Keratinocyte (primary cell): Measurements from ENCODE around the gene EDC3. TPM values are rescaled to one million over a fixed set of nuclear protein-coding genes. Genes with fewer than 3 reads are reported as not detected.

Experiments
- DNase-seq: peaks from one replicate; pipeline ENCODE4 v3.0.0-alpha.2; 2011; ENCODE audit warnings: low read depth, missing footprints, low spot score
- FAIRE-seq: peaks from 2 replicates; lab custom pipeline; 2011; peaks lifted over from hg19 to GRCh38; lab: Jason Lieb, UNC
- H2AFZ ChIP-seq: 2 replicates; pipeline ENCODE4 v1.6.0; 2012; ENCODE audit warnings: low read length, control low read depth, inconsistent platforms; ENCODE audit not compliant: control insufficient read depth
- H3K27ac ChIP-seq: 2 replicates; pipeline ENCODE4 v1.5.1; 2011; ENCODE audit warnings: low read length; ENCODE audit not compliant: control insufficient read depth, insufficient read depth
- H3K27me3 ChIP-seq: 3 replicates; pipeline ENCODE4 v1.6.0; 2011; ENCODE audit warnings: low read length; ENCODE audit not compliant: control insufficient read depth, insufficient read depth; ENCODE audit errors: extremely low read depth
- H3K36me3 ChIP-seq, 2 experiments: 2 replicates in 1 of 2; 3 replicates in 1 of 2; pipeline ENCODE4 v1.5.1; 2011; ENCODE audit warnings: low read length in 2 of 2, mild to moderate bottlenecking in 1 of 2; ENCODE audit not compliant: control insufficient read depth in 2 of 2, insufficient read depth in 2 of 2; ENCODE audit errors: extremely low read depth in 1 of 2
- H3K4me1 ChIP-seq: 3 replicates; pipeline ENCODE4 v1.5.1; 2011; ENCODE audit warnings: low read length; ENCODE audit not compliant: control insufficient read depth, insufficient read depth; ENCODE audit errors: extremely low read depth
- H3K4me2 ChIP-seq: 3 replicates; pipeline ENCODE4 v1.6.0; 2011; ENCODE audit warnings: low read depth, low read length; ENCODE audit not compliant: control insufficient read depth, insufficient read depth; ENCODE audit errors: extremely low read depth
- H3K4me3 ChIP-seq, 3 experiments: fragments of 200-600 bp in 1 of 3; sonication (generic) in 1 of 3; 2 replicates in 2 of 3; 3 replicates in 1 of 3; pipeline ENCODE4 v1.5.1; 2011 to 2016; ENCODE audit warnings: low read length in 3 of 3, mild to moderate bottlenecking in 3 of 3, control low read depth in 2 of 3, inconsistent platforms in 1 of 3, low read depth in 1 of 3, mixed read lengths in 1 of 3, mixed run types in 1 of 3, moderate library complexity in 1 of 3; ENCODE audit not compliant: control insufficient read depth in 2 of 3, insufficient read depth in 2 of 3; ENCODE audit errors: extremely low read depth in 1 of 3
- H3K79me2 ChIP-seq: 2 replicates; pipeline ENCODE4 v1.6.0; 2012; ENCODE audit warnings: low read length; ENCODE audit not compliant: control insufficient read depth, insufficient read depth
- H3K9ac ChIP-seq: 3 replicates; pipeline ENCODE4 v1.6.0; 2011; ENCODE audit warnings: low read length; ENCODE audit not compliant: control insufficient read depth, insufficient read depth; ENCODE audit errors: extremely low read depth
- H3K9me1 ChIP-seq: 3 replicates; pipeline ENCODE4 v1.6.0; 2011; ENCODE audit warnings: low read length; ENCODE audit not compliant: control insufficient read depth, insufficient read depth; ENCODE audit errors: extremely low read depth
- H3K9me3 ChIP-seq: 2 replicates; pipeline ENCODE4 v1.5.1; 2012; ENCODE audit warnings: low read depth, low read length; ENCODE audit not compliant: control insufficient read depth
- H4K20me1 ChIP-seq: 3 replicates; pipeline ENCODE4 v1.6.0; 2011; ENCODE audit warnings: low read length; ENCODE audit not compliant: control insufficient read depth, insufficient read depth; ENCODE audit errors: extremely low read depth
- CTCF ChIP-seq, 3 experiments: IDR thresholded peaks in 1 of 3; conservative IDR thresholded peaks in 1 of 3; optimal IDR thresholded peaks in 1 of 3; 2 replicates in 2 of 3; 3 replicates in 1 of 3; pipeline versions ENCODE3 to v1.5.1; 2011; ENCODE audit warnings: low read length in 3 of 3, mild to moderate bottlenecking in 3 of 3, moderate library complexity in 2 of 3, control low read depth in 1 of 3, inconsistent platforms in 1 of 3; ENCODE audit not compliant: insufficient read depth in 2 of 3; ENCODE audit errors: extremely low read depth in 1 of 3
- EZH2 ChIP-seq: IDR thresholded peaks from one replicate; pipeline ENCODE4 v1.6.1; 2012; ENCODE audit warnings: inconsistent platforms, mild to moderate bottlenecking, low read length, moderate library complexity
- dilution Hi-C: fragments of 300-500 bp; cut with MboI; formaldehyde crosslinking; loops from one replicate; pipeline ENCODE4 v1.7.0; 2020; ENCODE audit warnings: low sequenced_read_pairs; ENCODE audit not compliant: extremely low pct_ligation_motif_present
- polyA plus RNA-seq, 5 experiments: library from polyadenylated mRNA; depleted of rRNA in 3 of 5; stranded (reverse) in 3 of 5; stranded (forward) in 1 of 5; unstranded in 1 of 5; fragments of >200 nt; gene quantifications; 1 replicate in 1 of 5; 2 replicates in 3 of 5; 3 replicates in 1 of 5; pipeline versions ENCODE4 v1.2.1 to v1.2.3, GENCODE V29; 2011 to 2012; ENCODE audit warnings: missing spikeins in 2 of 5, low read depth in 1 of 5, low replicate concordance in 1 of 5

Gene EDC3
- polyA plus RNA-seq, 1 donor (not counting 4 experiments of a cell fraction or from before 2014, with no cell fraction given), result 33.6 TPM

GRCh38 chr15:74724570-74725224, 28.9 kb upstream of the EDC3 start:
- H3K27ac ChIP-seq, result no peak overlapping the region
- FAIRE-seq (no peak), DNase-seq (no peak)
- H3K4me2 ChIP-seq, result no peak overlapping the region
- peaks cover 5% of the 10 kb centered on the region for H3K4me1 ChIP-seq
- H3K36me3 ChIP-seq, result no peaks in the 10 kb centered on the region
- dilution Hi-C loops, result no loop called here
- H3K4me3 ChIP-seq, result no peak overlapping the region
- no peaks in the 10 kb centered on the region for H3K9me1 ChIP-seq
- no peaks in the 10 kb centered on the region for H3K9me3 ChIP-seq
- H2AFZ ChIP-seq, result no peak overlapping the region
- no peak overlapping the region for H3K9ac ChIP-seq
- no peaks in the 10 kb centered on the region for H3K79me2 ChIP-seq
- H4K20me1 ChIP-seq, result no peaks in the 10 kb centered on the region
- TF ChIP-seq EZH2 (no peak), CTCF (optimal IDR thresholded peaks at IDR 0.05 in 1 of 3, IDR thresholded peaks at IDR 0.05 in 1 of 3, conservative IDR thresholded peaks at IDR 0.05 in 1 of 3; ENCODE audit: extremely low read depth in 1 of 3, insufficient read depth in 2 of 3, low read length in 3 of 3) (no peak)
- peaks cover 11% of the 10 kb centered on the region for H3K27me3 ChIP-seq

- TF ChIP-seq EZH2, result no peak
- no peak for TF ChIP-seq CTCF (optimal IDR thresholded peaks at IDR 0.05 in 1 of 3, IDR thresholded peaks at IDR 0.05 in 1 of 3, conservative IDR thresholded peaks at IDR 0.05 in 1 of 3; ENCODE audit: extremely low read depth in 1 of 3, insufficient read depth in 2 of 3, low read length in 3 of 3)
- H3K4me1 ChIP-seq, result peaks cover 5% of the 10 kb centered on the region
- no peak overlapping the region for H3K27ac ChIP-seq
- no peak overlapping the region for H2AFZ ChIP-seq
- no peaks in the 10 kb centered on the region for H4K20me1 ChIP-seq
- no peaks in the 10 kb centered on the region for H3K79me2 ChIP-seq
- dilution Hi-C loops, result no loop called here
- no peaks in the 10 kb centered on the region for H3K9me1 ChIP-seq
- peaks cover 11% of the 10 kb centered on the region for H3K27me3 ChIP-seq
- FAIRE-seq, result peak; percentile 23
- no peaks in the 10 kb centered on the region for H3K36me3 ChIP-seq
- no peak overlapping the region for H3K4me2 ChIP-seq
- H3K4me3 ChIP-seq, result no peak overlapping the region
- H3K9ac ChIP-seq, result no peak overlapping the region
- DNase-seq, result no peak
- no peaks in the 10 kb centered on the region for H3K9me3 ChIP-seq
These were observed 28.0 kb upstream of the EDC3 start for GRCh38 chr15:74723754-74724334.
